ACC112 (cell line): Measurements from ENCODE around the gene CCL24.

Source experiments
- H2AFZ ChIP-seq: fragments of 200-600 bp; sonication (generic); one replicate; pipeline ENCODE4 v1.6.0; 2017; ENCODE audit warnings: antibody characterized with exemption, low read length; ENCODE audit not compliant: unreplicated experiment
- H3K27ac ChIP-seq: fragments of 200-600 bp; sonication (generic); 2 replicates; pipeline ENCODE4 v1.5.1; 2014; ENCODE audit warnings: low read depth, mild to moderate bottlenecking, antibody characterized with exemption, low read length, moderate library complexity
- H3K27me3 ChIP-seq: fragments of 200-600 bp; sonication (generic); 2 replicates; pipeline ENCODE4 v1.6.1; 2014; ENCODE audit warnings: mild to moderate bottlenecking, antibody characterized with exemption, low read length, moderate library complexity, mixed read lengths; ENCODE audit not compliant: insufficient read depth
- H3K36me3 ChIP-seq: fragments of 200-600 bp; sonication (generic); 2 replicates; pipeline ENCODE4 v1.6.1; 2016; ENCODE audit warnings: mild to moderate bottlenecking, antibody characterized with exemption, low read length, moderate library complexity, mixed read lengths; ENCODE audit not compliant: insufficient read depth
- H3K4me1 ChIP-seq: fragments of 200-600 bp; sonication (generic); one replicate; pipeline ENCODE4 v1.6.1; 2016; ENCODE audit warnings: low read length, mixed read lengths; ENCODE audit not compliant: insufficient read depth, unreplicated experiment, control insufficient read depth
- H3K4me3 ChIP-seq: fragments of 200-600 bp; sonication (generic); 2 replicates; pipeline ENCODE4 v1.5.1; 2014; ENCODE audit warnings: mild to moderate bottlenecking, low read depth, low read length
- H3K79me2 ChIP-seq: fragments of 200-600 bp; sonication (generic); one replicate; pipeline ENCODE4 v1.6.0; 2016; ENCODE audit warnings: low read length; ENCODE audit not compliant: control insufficient read depth, unreplicated experiment, insufficient read depth

Gene CCL24

DNA sequence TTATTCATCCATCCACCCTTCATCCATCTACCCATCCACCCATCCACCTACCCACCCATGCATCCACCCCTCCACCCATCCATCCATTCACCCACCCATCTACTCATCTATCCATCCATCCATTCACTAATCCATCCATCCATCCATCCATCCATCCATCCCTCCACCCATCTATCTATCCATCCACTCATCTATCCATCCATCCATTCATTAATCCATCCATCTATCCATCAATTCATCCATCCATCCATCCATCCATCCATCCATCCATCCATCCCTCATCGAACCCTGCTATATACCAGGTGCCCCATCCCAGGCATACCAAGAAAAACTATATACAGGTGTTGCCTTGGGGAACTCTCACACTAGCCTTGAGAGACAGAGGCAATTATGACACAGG is 7.1 kb upstream of the CCL24 start:
- no peaks in the 10 kb centered on the region for H3K36me3 ChIP-seq
- no peak overlapping the region for H3K4me3 ChIP-seq
- no peak overlapping the region for H2AFZ ChIP-seq
- no peaks in the 10 kb centered on the region for H3K4me1 ChIP-seq
- H3K79me2 ChIP-seq = no peaks in the 10 kb centered on the region
- H3K27me3 ChIP-seq = peaks cover 12% of the 10 kb centered on the region
- no peak overlapping the region for H3K27ac ChIP-seq

DNA sequence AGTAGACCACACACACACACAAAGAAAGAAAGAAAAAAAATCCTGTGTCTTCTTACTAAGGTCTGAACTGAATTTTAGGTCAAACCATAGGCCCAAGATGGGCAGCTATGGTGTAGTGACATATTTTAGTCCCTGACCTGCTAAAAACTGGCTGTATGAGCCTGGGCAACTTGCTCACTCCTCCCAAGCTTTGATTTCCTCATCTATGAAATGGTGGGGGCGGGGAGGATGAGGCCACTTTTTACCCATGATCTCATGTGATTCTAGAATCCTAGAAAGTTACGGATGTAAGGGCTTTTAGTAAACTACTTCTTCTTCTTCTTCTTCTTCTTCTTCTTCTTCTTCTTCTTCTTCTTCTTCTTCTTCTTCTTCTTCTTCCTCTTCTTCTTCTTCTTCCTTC is 6.1 kb upstream of the CCL24 start:
- no peaks in the 10 kb centered on the region for H3K79me2 ChIP-seq
- H3K4me1 ChIP-seq = no peaks in the 10 kb centered on the region
- H3K27ac ChIP-seq = no peak overlapping the region
- no peak overlapping the region for H2AFZ ChIP-seq
- no peak overlapping the region for H3K4me3 ChIP-seq
- peaks cover 12% of the 10 kb centered on the region for H3K27me3 ChIP-seq
- H3K36me3 ChIP-seq = no peaks in the 10 kb centered on the region

DNA sequence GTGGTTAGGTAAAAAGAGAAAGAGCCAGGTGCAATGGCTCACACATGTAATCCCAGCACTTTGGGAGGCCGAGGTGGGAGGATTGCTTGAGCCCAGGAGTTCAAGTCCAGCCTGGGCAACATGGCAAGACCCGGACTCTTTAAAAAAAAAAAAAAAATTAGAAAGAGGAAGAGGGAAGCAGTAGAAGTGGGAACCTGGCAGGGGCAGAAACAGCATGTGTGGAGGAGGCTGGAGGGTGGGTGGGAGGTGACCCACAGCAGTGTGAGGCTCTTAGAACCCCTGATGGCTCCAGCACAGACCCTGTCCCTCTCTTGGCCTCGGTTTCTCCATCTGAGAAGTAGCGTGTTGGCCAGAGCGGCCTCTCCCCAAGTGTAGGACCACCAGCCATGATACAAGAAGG is 4.9 kb upstream of the CCL24 start:
- H3K36me3 ChIP-seq = no peaks in the 10 kb centered on the region
- H3K27ac ChIP-seq = no peak overlapping the region
- H2AFZ ChIP-seq = no peak overlapping the region
- no peaks in the 10 kb centered on the region for H3K79me2 ChIP-seq
- H3K4me1 ChIP-seq = no peaks in the 10 kb centered on the region
- peaks cover 12% of the 10 kb centered on the region for H3K27me3 ChIP-seq
- no peak overlapping the region for H3K4me3 ChIP-seq

DNA sequence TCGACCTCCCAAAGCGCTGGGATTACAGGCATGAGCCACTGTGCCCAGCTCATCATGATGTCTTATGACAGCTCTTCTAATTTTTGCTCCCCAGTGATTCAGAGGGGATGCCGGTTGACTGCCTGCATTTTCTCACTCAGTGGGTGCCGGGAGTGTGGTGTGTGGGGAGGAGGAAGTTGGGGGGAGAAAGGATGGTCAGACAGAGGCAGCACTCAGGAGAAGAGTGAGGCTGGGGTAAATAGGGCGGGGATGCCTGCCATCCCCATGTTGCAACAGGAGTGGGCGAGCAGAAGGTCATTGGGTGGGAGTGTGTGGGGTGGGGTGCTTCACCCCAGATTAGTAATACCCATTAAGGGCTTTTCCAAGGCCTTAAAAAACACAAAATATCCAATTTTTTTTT is 3.5 kb upstream of the CCL24 start:
- Histone ChIP-seq H2AFZ (no peak overlapping the region), H3K36me3 (no peaks in the 10 kb centered on the region), H3K27ac (no peak overlapping the region), H3K79me2 (no peaks in the 10 kb centered on the region), H3K27me3 (peaks cover 12% of the 10 kb centered on the region), H3K4me3 (no peak overlapping the region), H3K4me1 (no peaks in the 10 kb centered on the region)

DNA sequence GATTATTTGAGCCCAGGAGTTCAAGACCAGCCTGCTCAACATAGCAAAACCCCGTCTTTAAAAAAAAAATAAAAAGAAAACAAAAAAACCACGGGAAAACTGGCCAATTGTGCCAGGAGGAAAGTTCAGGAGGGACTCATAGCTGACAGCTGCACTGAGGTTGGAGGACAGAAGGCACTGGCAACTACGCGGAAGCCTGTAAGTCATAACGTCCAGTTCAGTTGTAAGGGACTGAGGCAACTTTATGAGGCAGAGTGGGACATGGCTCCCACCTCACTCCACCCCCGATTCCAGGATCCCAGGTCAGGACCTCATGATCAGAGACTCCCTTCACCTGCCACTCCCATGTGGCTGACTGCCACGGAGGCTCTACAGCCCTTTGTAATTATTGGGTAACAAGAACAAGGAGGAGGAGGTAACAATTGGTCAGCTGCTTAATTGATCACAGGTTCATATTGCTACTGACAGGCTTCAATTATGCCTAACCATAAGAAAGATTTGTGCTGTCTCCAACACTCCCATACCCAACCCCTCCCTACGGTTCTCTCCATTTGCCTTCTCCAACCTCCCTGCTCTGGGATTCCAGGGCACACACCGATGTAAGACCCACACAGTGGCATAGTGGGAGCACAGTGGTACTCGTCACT is 1.9 kb upstream of the CCL24 start:
- Histone ChIP-seq H2AFZ (no peak overlapping the region), H3K27me3 (peaks cover 5% of the 10 kb centered on the region; the same call in 1 of the 2 replicates), H3K79me2 (no peaks in the 10 kb centered on the region), H3K36me3 (no peaks in the 10 kb centered on the region), H3K4me3 (no peak overlapping the region), H3K27ac (no peak overlapping the region), H3K4me1 (no peaks in the 10 kb centered on the region)

DNA sequence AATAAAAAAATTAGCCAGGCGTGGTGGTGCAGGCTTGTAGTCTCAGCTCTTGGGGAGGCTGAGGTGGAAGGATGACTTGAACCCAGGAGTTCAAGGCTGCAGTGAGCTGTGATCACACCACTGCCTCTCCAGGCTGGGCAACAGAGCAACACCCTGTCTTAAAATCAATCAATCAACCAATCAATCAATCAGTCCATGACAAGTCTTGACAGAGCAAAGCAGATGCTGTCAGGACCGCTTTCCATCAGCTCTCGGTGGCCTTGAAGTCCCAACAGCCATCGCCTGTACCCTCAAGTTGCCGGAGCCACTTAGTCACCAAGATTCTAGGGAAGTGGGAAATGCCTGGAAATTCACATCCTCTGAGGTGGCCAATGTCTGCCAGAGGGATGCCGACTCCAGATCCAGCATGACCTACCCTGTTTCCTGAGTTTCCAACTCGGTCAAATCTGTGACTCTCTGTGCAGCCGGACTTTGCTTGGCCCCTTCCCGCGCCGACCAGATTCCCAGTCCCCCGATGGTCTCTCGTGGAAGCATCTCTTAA is 871 bp upstream of the CCL24 start:
- no peaks in the 10 kb centered on the region for H3K79me2 ChIP-seq
- H2AFZ ChIP-seq = no peak overlapping the region
- H3K36me3 ChIP-seq = no peaks in the 10 kb centered on the region
- no peaks in the 10 kb centered on the region for H3K4me1 ChIP-seq
- no peak overlapping the region for H3K4me3 ChIP-seq
- peaks cover 5% of the 10 kb centered on the region; the same call in 1 of the 2 replicates for H3K27me3 ChIP-seq
- H3K27ac ChIP-seq = no peak overlapping the region

DNA sequence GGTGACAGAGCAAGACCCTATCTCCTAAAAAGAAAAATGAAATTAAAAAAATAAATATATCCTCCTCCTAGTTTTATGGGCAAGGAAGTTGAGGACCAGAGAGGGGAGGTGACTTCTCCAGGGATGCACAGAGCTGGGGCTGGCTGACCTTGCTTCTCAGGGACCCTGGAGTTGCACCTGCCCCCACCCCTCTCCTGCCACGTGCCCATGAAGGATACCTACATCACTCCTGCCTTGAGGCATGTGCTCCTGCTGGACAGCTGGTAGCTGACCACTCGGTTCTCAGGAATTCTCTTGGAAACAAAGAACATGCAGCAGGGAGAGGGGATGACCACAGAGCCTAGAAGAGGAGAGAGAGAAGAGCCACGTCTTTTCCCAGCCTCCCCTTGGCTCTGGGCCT is 522 bp downstream of the CCL24 start:
- H3K4me1 ChIP-seq = no peaks in the 10 kb centered on the region
- H3K36me3 ChIP-seq = no peaks in the 10 kb centered on the region
- no peak overlapping the region for H3K27ac ChIP-seq
- H3K27me3 ChIP-seq = peaks cover 5% of the 10 kb centered on the region; the same call in 1 of the 2 replicates
- H2AFZ ChIP-seq = no peak overlapping the region
- no peak overlapping the region for H3K4me3 ChIP-seq
- H3K79me2 ChIP-seq = no peaks in the 10 kb centered on the region

DNA sequence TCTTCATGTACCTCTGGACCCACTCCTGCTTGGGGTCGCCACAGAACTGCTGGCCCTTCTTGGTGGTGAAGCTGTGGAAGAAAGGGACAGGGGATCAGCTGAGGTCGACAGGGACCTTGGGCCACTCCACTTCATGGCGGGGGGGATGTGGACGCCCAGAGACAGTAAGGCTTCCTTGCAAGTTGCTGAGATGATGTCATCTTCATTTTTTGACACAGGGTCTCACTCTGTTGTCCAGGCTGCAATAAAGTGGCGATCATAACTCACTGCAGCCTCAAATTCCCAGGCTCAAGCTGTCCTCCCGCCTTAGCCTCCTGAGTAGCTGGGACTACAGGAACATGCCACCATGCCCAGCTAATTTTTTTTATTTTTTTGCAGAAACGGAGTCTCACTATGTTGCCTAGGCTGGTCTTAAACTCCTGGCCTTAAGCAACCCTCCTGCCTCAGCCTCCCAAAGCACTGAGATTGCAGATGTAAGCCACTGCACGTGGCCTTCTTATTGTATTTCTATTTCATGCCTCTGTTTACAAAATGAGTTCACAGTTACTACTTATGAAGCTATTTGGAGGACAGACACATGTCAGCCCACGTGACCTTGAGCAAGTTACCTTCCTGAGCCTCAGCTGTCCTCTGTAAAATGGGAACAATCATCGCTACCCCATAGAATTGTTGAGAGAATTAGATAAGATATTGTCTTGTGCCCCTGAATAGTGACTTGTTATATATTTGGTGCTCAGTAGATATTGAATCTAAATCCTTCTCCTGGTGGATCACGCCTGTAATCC is 1.5 kb downstream of the CCL24 start:
- no peak overlapping the region for H2AFZ ChIP-seq
- no peak overlapping the region for H3K4me3 ChIP-seq
- H3K27ac ChIP-seq = no peak overlapping the region
- no peaks in the 10 kb centered on the region for H3K4me1 ChIP-seq
- H3K27me3 ChIP-seq = peaks cover 5% of the 10 kb centered on the region; the same call in 1 of the 2 replicates
- no peaks in the 10 kb centered on the region for H3K79me2 ChIP-seq
- no peaks in the 10 kb centered on the region for H3K36me3 ChIP-seq

DNA sequence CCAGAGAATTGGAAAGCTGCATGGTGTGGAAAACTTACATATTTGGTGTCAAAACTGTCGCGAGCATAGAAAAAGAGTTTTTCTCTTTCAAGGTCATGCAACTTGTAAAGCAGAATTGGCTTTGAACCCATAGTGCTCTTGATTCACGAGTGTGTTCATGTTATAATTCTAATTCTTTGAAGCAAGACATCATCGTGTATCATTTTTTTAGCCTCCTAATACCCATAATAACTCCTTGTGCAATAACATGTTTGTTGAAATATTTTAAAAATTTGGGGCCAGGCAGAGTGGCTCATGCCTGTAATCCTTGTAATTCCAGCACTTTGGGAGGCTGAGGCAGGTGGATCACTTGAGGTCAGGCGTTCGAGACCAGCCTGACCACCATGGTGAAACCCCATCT is 4.2 kb downstream of the CCL24 start:
- Histone ChIP-seq H3K4me3 (no peak overlapping the region), H2AFZ (no peak overlapping the region), H3K79me2 (no peaks in the 10 kb centered on the region), H3K36me3 (no peaks in the 10 kb centered on the region), H3K4me1 (no peaks in the 10 kb centered on the region), H3K27me3 (no peaks in the 10 kb centered on the region), H3K27ac (no peak overlapping the region)

DNA sequence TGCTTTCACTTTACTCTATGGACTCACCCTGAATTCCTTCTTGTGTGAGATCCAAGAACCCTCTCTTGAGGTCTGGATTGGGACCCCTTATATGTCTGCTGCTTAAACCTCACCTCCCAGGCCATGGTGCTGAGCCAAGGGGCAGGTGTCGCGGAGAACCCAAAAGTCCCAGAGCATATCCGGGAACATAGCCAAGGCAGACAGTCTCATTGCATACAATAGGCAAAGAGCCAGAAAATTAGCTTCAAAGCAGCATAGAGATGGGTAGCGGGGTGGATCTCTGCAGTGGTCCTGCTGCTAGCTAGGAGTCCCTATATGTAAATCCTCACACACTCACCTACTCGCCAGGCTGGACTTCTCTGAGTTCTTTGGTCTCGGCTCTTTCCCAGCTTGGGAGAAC is 5.5 kb downstream of the CCL24 start:
- Histone ChIP-seq H3K79me2 (no peaks in the 10 kb centered on the region), H3K36me3 (no peaks in the 10 kb centered on the region), H3K4me1 (no peaks in the 10 kb centered on the region), H3K27ac (no peak overlapping the region), H2AFZ (no peak overlapping the region), H3K4me3 (no peak overlapping the region), H3K27me3 (peaks cover 4% of the 10 kb centered on the region; the same call in 1 of the 2 replicates)

DNA sequence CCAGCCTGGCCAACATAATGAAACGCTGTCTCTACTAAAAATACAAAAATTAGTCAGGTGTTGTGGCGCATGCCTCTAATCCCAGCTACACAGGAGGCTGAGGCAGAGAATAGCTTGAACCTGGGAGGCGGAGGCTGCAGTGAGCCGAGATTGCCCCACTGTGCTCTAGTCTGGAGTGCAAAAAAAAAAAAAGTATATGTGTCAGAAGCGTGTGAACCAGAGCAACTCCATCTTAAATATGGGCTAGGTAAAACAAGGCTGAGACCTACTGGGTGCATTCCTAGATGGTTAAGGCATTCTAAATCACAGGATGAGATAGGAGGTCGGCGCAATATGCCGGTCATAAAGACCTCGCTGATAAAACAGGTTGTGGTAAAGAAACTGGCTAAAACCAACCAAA is 6.2 kb downstream of the CCL24 start:
- H3K27me3 ChIP-seq = peaks cover 5% of the 10 kb centered on the region; the same call in 1 of the 2 replicates
- no peaks in the 10 kb centered on the region for H3K36me3 ChIP-seq
- no peaks in the 10 kb centered on the region for H3K79me2 ChIP-seq
- no peak overlapping the region for H3K27ac ChIP-seq
- H3K4me1 ChIP-seq = no peaks in the 10 kb centered on the region
- no peak overlapping the region for H2AFZ ChIP-seq
- no peak overlapping the region for H3K4me3 ChIP-seq
